WTC11 (cell line): ENCODE results near the gene CYP3A5. TPM values are rescaled to one million over a fixed set of nuclear protein-coding genes. Genes with fewer than 3 reads are reported as not detected.

Source experiments
- ATAC-seq: fragments of 200-7000 bp; cut with Tn5 transposase; 2 replicates; pipeline ENCODE4 v1.10.0; 2021; ENCODE audit warnings: mild to moderate bottlenecking, moderate library complexity
- CTCF ChIA-PET: fragments of 300-600 bp; sonication (Branson Sonifier 250); formaldehyde crosslinking; loops from one replicate; lab custom pipeline; 2021; ENCODE audit warnings: antibody characterized with exemption; lab: Charles Lee
- POLR2A ChIA-PET: fragments of 350-600 bp; sonication (Branson Sonifier 250); formaldehyde crosslinking; loops from one replicate; lab custom pipeline; 2021; ENCODE audit warnings: antibody characterized with exemption; lab: Charles Lee
- DNase-seq: peaks from one replicate; pipeline ENCODE4 v3.0.0; 2021; ENCODE audit warnings: low spot score
- H3K27ac Mint-ChIP-seq: 2 replicates; pipeline ENCODE4 v1.8.0; 2021; ENCODE audit warnings: mixed read lengths
- H3K27me3 Mint-ChIP-seq: 2 replicates; pipeline ENCODE4 v1.8.0; 2021; ENCODE audit warnings: low read depth, mild to moderate bottlenecking, moderate library complexity, mixed read lengths
- H3K36me3 Mint-ChIP-seq: 2 replicates; pipeline ENCODE4 v1.8.0; 2021; ENCODE audit warnings: mixed read lengths
- H3K4me1 Mint-ChIP-seq: 2 replicates; pipeline ENCODE4 v1.8.0; 2022; ENCODE audit warnings: mixed read lengths
- H3K4me3 Mint-ChIP-seq: 2 replicates; pipeline ENCODE4 v1.8.0; 2021; ENCODE audit warnings: mild to moderate bottlenecking, moderate library complexity, mixed read lengths
- H3K9me3 Mint-ChIP-seq: 2 replicates; pipeline ENCODE4 v1.8.0; 2021; ENCODE audit warnings: mixed read lengths
- ATF1 ChIP-seq: sonication (generic); formaldehyde crosslinking; IDR thresholded peaks from 2 replicates; pipeline ENCODE4 v1.8.1; 2023; ENCODE audit warnings: mild to moderate bottlenecking, moderate library complexity, missing genetic modification reagents
- ATF2 ChIP-seq: sonication (generic); formaldehyde crosslinking; IDR thresholded peaks from 2 replicates; pipeline ENCODE4 v1.8.1; 2022; ENCODE audit warnings: low read depth, missing genetic modification reagents, borderline replicate concordance
- E2F5 ChIP-seq: sonication (generic); formaldehyde crosslinking; IDR thresholded peaks from 2 replicates; pipeline ENCODE4 v1.8.1; 2022; ENCODE audit warnings: mild to moderate bottlenecking, moderate library complexity, missing genetic modification reagents
- ERG ChIP-seq: fragments of 250-450 bp; sonication (Bioruptor Pico); IDR thresholded peaks from 2 replicates; pipeline ENCODE4 v1.8.0; 2021; ENCODE audit warnings: mild to moderate bottlenecking
- HMGXB4 ChIP-seq: sonication (generic); formaldehyde crosslinking; IDR thresholded peaks from 2 replicates; pipeline ENCODE4 v1.8.1; 2023; ENCODE audit warnings: mild to moderate bottlenecking, moderate library complexity, missing genetic modification reagents
- IRF2 ChIP-seq: sonication (generic); formaldehyde crosslinking; IDR thresholded peaks from 2 replicates; pipeline ENCODE4 v1.8.0; 2022; ENCODE audit warnings: low read depth, missing genetic modification reagents, borderline replicate concordance
- MXD4 ChIP-seq: fragments of 250-450 bp; sonication (Bioruptor Pico); IDR thresholded peaks from 2 replicates; pipeline ENCODE4 v1.8.0; 2021; ENCODE audit warnings: mild to moderate bottlenecking, moderate library complexity, borderline replicate concordance
- NR1H2 ChIP-seq: sonication (generic); formaldehyde crosslinking; IDR thresholded peaks from 2 replicates; pipeline ENCODE4 v1.9.0; 2021; ENCODE audit warnings: mild to moderate bottlenecking, moderate library complexity, missing genetic modification reagents
- NR2C2 ChIP-seq: sonication (generic); formaldehyde crosslinking; IDR thresholded peaks from 2 replicates; pipeline ENCODE4 v1.8.0; 2022; ENCODE audit warnings: mild to moderate bottlenecking, missing genetic modification reagents
- PRDM15 ChIP-seq: sonication (generic); formaldehyde crosslinking; IDR thresholded peaks from 2 replicates; pipeline ENCODE4 v1.8.0; 2022; ENCODE audit warnings: missing genetic modification reagents
- PREB ChIP-seq: sonication (generic); formaldehyde crosslinking; IDR thresholded peaks from 2 replicates; pipeline ENCODE4 v1.8.1; 2022; ENCODE audit warnings: mild to moderate bottlenecking, missing genetic modification reagents, moderate library complexity, borderline replicate concordance
- RELA ChIP-seq: sonication (generic); formaldehyde crosslinking; IDR thresholded peaks from 2 replicates; pipeline ENCODE4 v1.8.1; 2022; ENCODE audit warnings: missing genetic modification reagents, mild to moderate bottlenecking, borderline replicate concordance
- RORB ChIP-seq: fragments of 250-450 bp; sonication (Bioruptor Pico); IDR thresholded peaks from 2 replicates; pipeline ENCODE4 v1.9.0; 2021; ENCODE audit warnings: mild to moderate bottlenecking
- SMAD3 ChIP-seq: sonication (generic); formaldehyde crosslinking; IDR thresholded peaks from 2 replicates; pipeline ENCODE4 v1.8.0; 2022; ENCODE audit warnings: missing genetic modification reagents, mild to moderate bottlenecking, borderline replicate concordance
- STAT6 ChIP-seq: sonication (generic); formaldehyde crosslinking; conservative IDR thresholded peaks from 2 replicates; pipeline ENCODE4 v1.8.1; 2023; ENCODE audit warnings: mild to moderate bottlenecking, low read depth, missing genetic modification reagents, moderate library complexity
- TEAD1 ChIP-seq: sonication (generic); formaldehyde crosslinking; IDR thresholded peaks from 2 replicates; pipeline ENCODE4 v1.8.0; 2022; ENCODE audit warnings: mild to moderate bottlenecking, missing genetic modification reagents
- USF1 ChIP-seq: sonication (generic); formaldehyde crosslinking; IDR thresholded peaks from 2 replicates; pipeline ENCODE4 v1.8.0; 2022; ENCODE audit warnings: mild to moderate bottlenecking, missing genetic modification reagents
- ZNF219 ChIP-seq: sonication (generic); formaldehyde crosslinking; IDR thresholded peaks from 2 replicates; pipeline ENCODE4 v1.8.0; 2023; ENCODE audit warnings: missing genetic modification reagents, mild to moderate bottlenecking, borderline replicate concordance
- ZNF396 ChIP-seq: fragments of 250-450 bp; sonication (Bioruptor Pico); IDR thresholded peaks from 2 replicates; pipeline ENCODE4 v1.8.0; 2021; ENCODE audit warnings: mild to moderate bottlenecking, moderate library complexity, borderline replicate concordance
- total RNA-seq: library from RNA; stranded (reverse); gene quantifications from 3 replicates; pipeline ENCODE4 v1.2.3, GENCODE V29; 2021

Gene CYP3A5
- total RNA-seq, 1 experiment from 2014 or later = 0.39 TPM

- no peak overlapping the region for H3K27ac Mint-ChIP-seq
- peaks cover 76% of the 10 kb centered on the region for H3K36me3 Mint-ChIP-seq
- H3K4me3 Mint-ChIP-seq = no peak overlapping the region
- POLR2A ChIA-PET = no interaction called here
- TF ChIP-seq ATF1 (CRISPR knock-in tag) = no peak
- no peak for TF ChIP-seq NR1H2 (CRISPR knock-in tag)
- TF ChIP-seq, all 79 proteins: peak for 0
- CTCF ChIA-PET = no interaction called here
- ATAC-seq = no peak
- no peak for DNase-seq
- Mint-ChIP-seq H3K27me3 (no peaks in the 10 kb centered on the region), H3K9me3 (no peaks in the 10 kb centered on the region), H3K4me1 (peaks cover 32% of the 10 kb centered on the region)
Observed at GRCh38 chr7:99627513-99627912, 52.3 kb downstream of the CYP3A5 start.

- no peaks in the 10 kb centered on the region for H3K9me3 Mint-ChIP-seq
- ATAC-seq (no peak), DNase-seq (no peak)
- peaks cover 30% of the 10 kb centered on the region for H3K4me1 Mint-ChIP-seq
- H3K27me3 Mint-ChIP-seq = no peaks in the 10 kb centered on the region
- ChIA-PET POLR2A (no interaction called here), CTCF (no interaction called here)
- no peak overlapping the region for H3K27ac Mint-ChIP-seq
- TF ChIP-seq ZNF219 (CRISPR knock-in tag) = no peak
- TF ChIP-seq ZNF396 = no peak
- no peak for TF ChIP-seq ATF1 (CRISPR knock-in tag)
- no peak for TF ChIP-seq NR2C2
- no peak for TF ChIP-seq SMAD3 (CRISPR knock-in tag)
- TF ChIP-seq ATF2 = no peak
- no peak for TF ChIP-seq E2F5 (CRISPR knock-in tag)
- TF ChIP-seq USF1 (CRISPR knock-in tag) = no peak
- TF ChIP-seq PREB = no peak
- TF ChIP-seq NR1H2 (CRISPR knock-in tag) = no peak
- TF ChIP-seq RELA (CRISPR knock-in tag) = no peak
- TF ChIP-seq HMGXB4 (CRISPR knock-in tag) = no peak
- TF ChIP-seq RORB (CRISPR knock-in tag) = no peak
- TF ChIP-seq IRF2 (CRISPR knock-in tag) = no peak
- H3K36me3 Mint-ChIP-seq = peaks cover 82% of the 10 kb centered on the region
- H3K4me3 Mint-ChIP-seq = no peak overlapping the region
Observed at GRCh38 chr7:99626661-99627060, 53.1 kb downstream of the CYP3A5 start.

- Mint-ChIP-seq H3K27me3 (no peaks in the 10 kb centered on the region), H3K36me3 (peaks cover 83% of the 10 kb centered on the region), H3K4me3 (no peak overlapping the region), H3K27ac (no peak overlapping the region), H3K9me3 (no peaks in the 10 kb centered on the region), H3K4me1 (peaks cover 23% of the 10 kb centered on the region)
- POLR2A ChIA-PET = no interaction called here
- ATAC-seq (no peak), DNase-seq (no peak)
- TF ChIP-seq MXD4 (CRISPR knock-in tag) (no peak), ERG (CRISPR knock-in tag) (no peak), PRDM15 (CRISPR knock-in tag) (no peak), TEAD1 (CRISPR knock-in tag) (no peak), STAT6 (CRISPR knock-in tag) (no peak)
- CTCF ChIA-PET = interaction anchor here (0.5 kb wide), 1 partner anchor 362 kb away, joined by 3 read pairs; no protein-coding TSS in a partner anchor
Observed at GRCh38 chr7:99625961-99626360, 53.8 kb downstream of the CYP3A5 start.
